ENCODE measurements around the gene PPP1R9A. TPM values are rescaled to one million over a fixed set of nuclear protein-coding genes. Genes with fewer than 3 reads are reported as not detected.

PPP1R9A gene
- total and polyA plus RNA-seq, 10 of the 15 experiments (the other 5 are each of a cell fraction or from before 2014, with no cell fraction given), result 0.04 to 0.12 TPM; not detected in 8

GRCh38 chr7:95303013-95303905 is 395.9 kb downstream of the PPP1R9A start (continued):
- TF ChIP-seq ZNF592 (IDR thresholded peaks at IDR 0.05), result no peak

DNA sequence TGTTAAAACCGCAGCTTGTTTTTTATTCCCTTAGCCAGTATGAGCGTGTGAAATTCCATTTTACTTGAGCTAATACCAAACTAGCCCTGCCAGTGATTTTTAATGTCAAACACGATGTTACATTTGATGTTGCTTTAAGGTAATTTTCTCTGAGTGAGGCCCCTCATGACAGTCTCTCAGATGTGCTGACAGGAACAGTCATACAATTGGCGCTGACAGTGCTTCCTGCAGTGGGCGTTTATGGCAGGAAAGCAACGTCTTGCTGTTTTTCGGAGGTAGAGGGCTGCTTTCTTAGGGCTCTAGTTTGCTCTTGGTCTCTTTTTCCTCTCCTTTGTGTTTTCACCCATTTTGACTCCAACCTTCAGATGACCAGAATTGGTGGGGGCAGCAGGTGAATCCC is 397.6 kb downstream of the PPP1R9A start:
- ChIA-PET SMC1A (ENCODE audit: uncharacterized antibody, unreplicated experiment) (interaction anchor here (0.6 kb wide), 1 partner anchor 16 kb away, joined by 3 read pairs; no protein-coding TSS in a partner anchor), RAD21 (ENCODE audit: unreplicated experiment) (no interaction called here), CTCF (no interaction called here), POLR2A (no interaction called here)
- ATAC-seq (no peak), DNase-seq (ENCODE audit: low read depth, low spot score) (no peak), FAIRE-seq (no peak)
- Histone ChIP-seq H3K79me2 (ENCODE audit: control insufficient read depth, insufficient read depth, low read length) (no peaks in the 10 kb centered on the region), H3K4me3 (no peak overlapping the region), H3K27ac (ENCODE audit: control insufficient read depth, insufficient read depth) (no peak overlapping the region), H3K9me3 (replicated peaks; ENCODE audit: control insufficient read depth, insufficient read depth, low read length) (no peaks in the 10 kb centered on the region), H3K27me3 (replicated peaks in 1 of 2; ENCODE audit: control insufficient read depth in 2 of 2, insufficient read depth in 2 of 2, low read length in 1 of 2) (no peaks in the 10 kb centered on the region; a peak in 1 of 4 replicates), H2AFZ (ENCODE audit: control insufficient read depth, low read depth, low read length) (no peak overlapping the region), H3K4me2 (ENCODE audit: control insufficient read depth, insufficient read depth) (no peak overlapping the region), H3K36me3 (ENCODE audit: control insufficient read depth in 2 of 2, insufficient read depth in 2 of 2, low read length in 1 of 2) (no peaks in the 10 kb centered on the region), H3K9ac (ENCODE audit: control insufficient read depth, insufficient read depth, low read length) (no peak overlapping the region), H4K20me1 (ENCODE audit: control insufficient read depth, insufficient read depth) (no peaks in the 10 kb centered on the region), H3K4me1 (ENCODE audit: control insufficient read depth, insufficient read depth, low read length) (no peaks in the 10 kb centered on the region)
- no TSS peak for BruUV-seq (replicated peaks)
- in situ Hi-C loops (cut with MboI), result no loop called here
- intact Hi-C loops (cut with micrococcal nuclease; ENCODE audit: unreplicated experiment), result no loop called here
- 43% methylated on average over 7 of the region's 7 CpGs for WGBS (ENCODE audit: insufficient coverage, insufficient replicate concordance, low lambda C conversion rate, missing lambda C conversion rate)
- no peak for TF ChIP-seq NR2C1 (IDR thresholded peaks at IDR 0.05)
- no peak for TF ChIP-seq NKRF (conservative IDR thresholded peaks at IDR 0.05)
- TF ChIP-seq, protein P1, sequence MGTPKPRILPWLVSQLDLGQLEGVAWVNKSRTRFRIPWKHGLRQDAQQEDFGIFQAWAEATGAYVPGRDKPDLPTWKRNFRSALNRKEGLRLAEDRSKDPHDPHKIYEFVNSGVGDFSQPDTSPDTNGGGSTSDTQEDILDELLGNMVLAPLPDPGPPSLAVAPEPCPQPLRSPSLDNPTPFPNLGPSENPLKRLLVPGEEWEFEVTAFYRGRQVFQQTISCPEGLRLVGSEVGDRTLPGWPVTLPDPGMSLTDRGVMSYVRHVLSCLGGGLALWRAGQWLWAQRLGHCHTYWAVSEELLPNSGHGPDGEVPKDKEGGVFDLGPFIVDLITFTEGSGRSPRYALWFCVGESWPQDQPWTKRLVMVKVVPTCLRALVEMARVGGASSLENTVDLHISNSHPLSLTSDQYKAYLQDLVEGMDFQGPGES (IDR thresholded peaks at IDR 0.05), result no peak
- no peak for TF ChIP-seq NFIC (IDR thresholded peaks at IDR 0.05; ENCODE audit: low read depth, low read length)
- TF ChIP-seq STAT3 (IDR thresholded peaks at IDR 0.05; ENCODE audit: low read depth, low read length), result no peak
- TF ChIP-seq BCLAF1 (IDR thresholded peaks at IDR 0.05), result no peak
- no peak for TF ChIP-seq ZNF207 (IDR thresholded peaks at IDR 0.05; ENCODE audit: borderline replicate concordance)

All from GM12878 (cell line).